GM18873 (cell line): ENCODE data around the gene PSMC5.
"Not testable (repeated sequence)": the region's sequence is repeated elsewhere in the genome, so short reads cannot be mapped to it uniquely, and the experiment has no call there.

Experiments
- ATAC-seq: cut with Tn5 transposase; IDR thresholded peaks from one replicate; pipeline ENCODE4 v1.9.1; 2021; ENCODE audit warnings: mild to moderate bottlenecking, moderate library complexity, moderate number of reproducible peaks; ENCODE audit not compliant: unreplicated experiment, low FRiP score

The PSMC5 gene

GRCh38 chr17:63827002-63827800 is at the start of gene PSMC5, which contains the start of gene FTSJ3:
TSS of gene PSMC5 (plus strand) at chr17:63827431. CDS start at chr17:63827491, 60 bp downstream.
TSS of gene FTSJ3 (minus strand) at chr17:63827663. CDS start at chr17:63826902, 761 bp downstream.
- ATAC-seq = peak; percentile 65

- no peak for ATAC-seq
Observed at GRCh38 chr17:63780507-63780906, 46.7 kb upstream of the PSMC5 start.

- no peak for ATAC-seq
Observed at GRCh38 chr17:63780928-63781327, 46.3 kb upstream of the PSMC5 start.

- no peak for ATAC-seq
Observed at GRCh38 chr17:63783522-63783921, 43.7 kb upstream of the PSMC5 start.

- no peak for ATAC-seq
Observed at GRCh38 chr17:63785556-63785955, 41.7 kb upstream of the PSMC5 start.

GRCh38 chr17:63786117-63786516 is 41.1 kb upstream of the PSMC5 start:
- no peak for ATAC-seq

GRCh38 chr17:63786971-63787711 is 40.1 kb upstream of the PSMC5 start:
- no peak for ATAC-seq

- no peak for ATAC-seq
Observed at GRCh38 chr17:63790057-63790456, 37.2 kb upstream of the PSMC5 start.

- no peak for ATAC-seq
Observed at GRCh38 chr17:63792055-63792729, 35.0 kb upstream of the PSMC5 start.

GRCh38 chr17:63796375-63796774 is 30.9 kb upstream of the PSMC5 start:
- not testable (repeated sequence) for ATAC-seq

GRCh38 chr17:63798572-63799106 is 28.6 kb upstream of the PSMC5 start:
- no peak for ATAC-seq

GRCh38 chr17:63800783-63801182 is 26.4 kb upstream of the PSMC5 start:
- ATAC-seq = no peak

GRCh38 chr17:63804328-63804727 is 22.9 kb upstream of the PSMC5 start:
- ATAC-seq = no peak

GRCh38 chr17:63805591-63805990 is 21.6 kb upstream of the PSMC5 start:
- ATAC-seq = no peak

GRCh38 chr17:63809970-63810369 is 17.3 kb upstream of the PSMC5 start:
- no peak for ATAC-seq

GRCh38 chr17:63816123-63816522 is 11.1 kb upstream of the PSMC5 start:
- ATAC-seq = no peak

GRCh38 chr17:63816669-63817068 is 10.6 kb upstream of the PSMC5 start:
- ATAC-seq = no peak

- ATAC-seq = no peak
Observed at GRCh38 chr17:63817736-63818385, 9.4 kb upstream of the PSMC5 start.

GRCh38 chr17:63819131-63819530 is 8.1 kb upstream of the PSMC5 start:
- no peak for ATAC-seq
